CMK (cell line): ENCODE data around the gene EIF3I.

Experiments
- DNase-seq: peaks from one replicate; pipeline ENCODE4 v3.0.0-alpha.2; 2010; ENCODE audit warnings: low read depth

The EIF3I gene

DNA sequence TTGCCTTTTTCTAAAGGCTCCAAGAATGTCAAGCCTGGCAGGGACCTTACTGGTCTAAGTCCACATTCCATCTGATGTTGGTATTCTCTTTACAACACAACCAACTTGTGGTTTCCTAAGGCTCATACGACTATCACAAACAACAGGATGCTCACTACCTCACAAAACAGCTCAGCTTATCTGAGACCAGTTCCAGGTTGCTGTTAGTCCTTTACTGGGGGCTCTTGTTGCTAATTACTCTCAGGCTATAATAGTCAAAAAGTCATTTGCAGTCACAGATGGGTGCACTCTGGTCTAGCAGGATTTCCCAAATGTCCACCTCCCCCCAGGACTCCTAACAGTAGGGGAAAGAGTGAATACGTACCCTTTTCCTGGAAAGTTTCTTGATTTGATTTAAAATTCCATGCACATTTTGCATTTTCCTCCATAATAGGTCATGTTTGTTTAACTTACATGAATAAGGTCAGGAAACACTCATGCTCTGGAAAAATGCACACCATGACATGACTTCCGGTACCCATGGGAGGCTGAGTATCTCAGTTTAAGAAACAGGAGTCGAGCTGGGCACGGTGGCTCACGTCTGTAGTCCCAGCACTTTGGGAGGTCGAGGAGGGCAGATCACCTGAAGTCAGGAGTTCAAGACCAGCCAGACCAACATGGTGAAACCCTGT, 44.8 kb downstream of the EIF3I start:
- DNase-seq: no peak

- no peak for DNase-seq
Measured at GRCh38 chr1:32269744-32270143, 47.5 kb downstream of the EIF3I start.

DNA sequence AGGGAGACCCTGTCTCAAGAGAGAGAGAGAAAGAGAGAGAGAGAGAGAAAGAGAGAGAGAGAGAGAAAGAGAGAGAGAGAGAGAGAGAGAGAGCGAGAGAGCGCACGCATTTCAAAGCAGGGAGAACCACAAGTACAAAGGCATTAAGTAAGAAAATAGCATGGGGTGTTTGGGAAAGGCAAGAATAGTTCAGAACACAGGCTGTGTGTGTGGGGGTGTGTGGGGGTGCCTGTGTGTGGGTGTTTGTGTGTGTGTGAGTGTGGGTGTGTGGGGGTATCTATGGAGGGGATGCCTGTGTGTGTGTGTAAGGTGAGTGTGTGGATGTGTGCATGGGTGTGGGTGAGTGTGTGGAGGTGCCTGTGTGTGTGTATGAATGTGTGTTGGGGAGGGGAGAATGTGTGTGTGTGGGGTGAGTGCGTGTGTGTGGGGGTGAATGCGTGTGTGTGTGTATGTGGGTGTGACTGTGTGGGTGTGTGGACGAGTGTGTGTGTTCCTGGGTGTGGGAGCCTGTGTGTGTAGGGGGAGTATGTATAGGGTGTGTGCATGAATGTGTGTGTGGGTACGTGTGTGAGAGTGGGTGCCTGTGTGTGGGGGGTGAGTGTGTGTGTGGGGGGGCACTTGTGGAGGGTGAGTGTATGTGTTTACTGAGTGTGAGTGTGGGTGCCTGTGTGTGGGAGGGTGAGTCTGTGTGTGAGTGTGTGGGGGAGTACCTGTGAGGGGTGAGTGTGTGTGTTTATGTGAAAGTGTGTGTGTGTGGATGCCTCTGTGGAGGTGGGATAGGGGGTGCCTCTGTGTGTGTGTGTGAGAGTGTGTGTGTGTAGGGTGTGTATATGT, 50.6 kb downstream of the EIF3I start:
- no peak for DNase-seq

- DNase-seq: no peak
Measured at GRCh38 chr1:32273391-32274208, 51.4 kb downstream of the EIF3I start.

DNA sequence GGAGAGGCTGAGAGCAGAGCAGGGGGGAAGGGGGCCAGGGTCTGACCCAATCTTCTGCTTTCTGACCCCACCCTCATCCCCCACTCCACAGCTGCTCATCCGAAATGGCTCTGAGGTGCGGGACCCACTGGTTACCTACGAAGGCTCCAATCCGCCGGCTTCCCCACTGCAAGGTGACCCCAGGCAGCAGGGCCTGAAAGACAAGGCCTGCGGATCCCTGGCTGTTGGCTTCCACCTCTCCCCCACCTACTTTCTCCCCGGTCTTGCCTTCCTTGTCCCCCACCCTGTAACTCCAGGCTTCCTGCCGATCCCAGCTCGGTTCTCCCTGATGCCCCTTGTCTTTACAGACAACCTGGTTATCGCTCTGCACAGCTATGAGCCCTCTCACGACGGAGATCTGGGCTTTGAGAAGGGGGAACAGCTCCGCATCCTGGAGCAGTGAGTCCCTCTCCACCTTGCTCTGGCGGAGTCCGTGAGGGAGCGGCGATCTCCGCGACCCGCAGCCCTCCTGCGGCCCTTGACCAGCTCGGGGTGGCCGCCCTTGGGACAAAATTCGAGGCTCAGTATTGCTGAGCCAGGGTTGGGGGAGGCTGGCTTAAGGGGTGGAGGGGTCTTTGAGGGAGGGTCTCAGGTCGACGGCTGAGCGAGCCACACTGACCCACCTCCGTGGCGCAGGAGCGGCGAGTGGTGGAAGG, 52.6 kb downstream of the EIF3I start:
- DNase-seq: no peak

DNA sequence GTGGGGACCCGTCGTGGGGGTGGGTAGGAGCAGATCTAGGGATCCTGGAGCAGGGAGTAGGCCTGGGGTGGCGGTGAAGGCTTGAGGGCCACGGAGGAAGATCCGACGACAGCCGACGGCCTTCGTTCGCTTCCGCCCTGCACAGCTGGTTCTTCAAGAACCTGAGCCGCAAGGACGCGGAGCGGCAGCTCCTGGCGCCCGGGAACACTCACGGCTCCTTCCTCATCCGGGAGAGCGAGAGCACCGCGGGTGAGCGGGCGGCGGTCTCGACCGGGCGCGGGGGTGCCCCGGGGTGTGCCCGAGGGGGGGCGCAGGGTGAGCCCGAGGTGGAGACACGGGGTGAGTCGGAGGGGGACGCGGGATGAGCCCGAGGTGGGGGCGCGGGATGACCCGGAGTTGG, 53.2 kb downstream of the EIF3I start:
- no peak for DNase-seq

GRCh38 chr1:32276032-32276782, 54.0 kb downstream of the EIF3I start:
- no peak for DNase-seq
